Measurements from ENCODE around the gene PLXDC2.
"Not testable (repeated sequence)": the region's sequence is repeated elsewhere in the genome, so short reads cannot be mapped to it uniquely, and the experiment has no call there.

PLXDC2 gene

DNA sequence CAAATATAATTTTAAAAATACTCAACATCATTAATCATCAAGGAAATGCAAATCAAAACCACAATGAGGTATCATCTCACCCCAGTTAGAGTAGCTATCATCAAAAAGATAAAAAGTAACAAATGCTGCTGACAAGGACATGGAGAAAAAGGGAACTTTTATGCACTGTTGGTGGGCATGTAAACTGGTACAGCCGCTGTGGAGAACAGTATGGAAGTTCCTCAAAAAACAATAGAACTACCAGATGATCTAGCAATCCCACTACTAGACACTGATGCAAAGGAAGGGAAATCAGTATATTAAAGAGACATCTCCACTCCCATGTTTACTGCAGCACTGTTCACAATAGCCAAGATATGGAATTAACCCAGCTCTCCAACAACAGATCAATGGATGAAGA lies 384.5 kb downstream of the PLXDC2 start:
- no peak for DNase-seq (ENCODE audit: low spot score)

DNA sequence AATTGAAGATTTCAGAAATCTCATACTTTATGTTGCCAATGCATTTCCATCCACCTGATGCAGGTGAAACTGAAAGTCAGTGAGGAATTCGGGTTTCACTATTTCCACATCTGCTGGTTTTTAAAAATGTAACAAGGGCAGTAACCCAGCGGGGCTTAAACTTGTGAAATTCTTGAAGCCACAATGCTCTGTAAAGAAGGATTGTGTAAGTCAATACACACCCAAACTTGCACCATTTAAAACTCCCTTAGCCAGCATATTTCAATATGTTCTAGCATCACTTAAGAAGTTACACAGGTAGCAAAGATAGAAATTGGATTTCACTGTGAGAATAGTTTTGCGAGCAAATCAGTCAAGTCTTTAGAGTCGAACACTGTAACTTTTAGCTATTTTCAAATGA lies 386.1 kb downstream of the PLXDC2 start:
- DNase-seq (ENCODE audit: low spot score) = no peak

DNA sequence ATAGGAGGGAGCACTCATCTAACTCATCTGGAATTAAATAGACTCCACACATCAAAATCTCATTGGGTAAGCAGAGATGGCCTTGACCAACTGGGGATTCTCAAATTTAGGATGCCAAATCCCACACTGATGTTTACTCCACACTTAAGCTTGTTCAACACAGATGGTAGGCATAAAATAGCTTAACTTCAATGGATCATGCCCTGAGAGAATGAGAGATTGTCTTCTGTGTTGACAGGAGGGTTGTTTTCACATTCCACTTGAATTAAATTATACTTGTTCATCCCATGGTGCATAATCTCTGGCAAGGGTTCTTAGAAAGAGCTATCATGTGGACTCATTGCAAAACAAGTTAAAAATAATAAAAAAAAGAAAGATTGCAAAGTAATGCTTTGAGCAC lies 391.4 kb downstream of the PLXDC2 start:
- no peak for DNase-seq (ENCODE audit: low spot score)

DNA sequence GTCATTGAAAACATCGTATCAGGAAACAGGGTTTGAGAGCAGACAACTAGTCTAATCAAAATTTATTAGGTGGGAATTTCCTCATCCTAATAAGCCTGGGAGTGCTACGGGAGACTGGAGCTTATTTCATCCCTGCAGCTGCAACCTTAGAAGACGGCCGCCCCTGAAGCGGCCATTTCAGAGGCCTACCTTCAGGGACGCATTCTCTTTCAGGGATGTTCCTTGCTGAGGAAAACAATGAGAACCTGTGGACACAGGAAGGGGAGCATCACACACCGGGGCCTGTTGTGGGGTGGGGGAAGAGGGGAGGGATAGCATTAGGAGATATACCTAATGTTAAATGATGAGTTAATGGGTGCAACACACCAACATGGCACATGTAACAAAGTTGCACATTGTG lies 392.9 kb downstream of the PLXDC2 start:
- not testable (repeated sequence) for DNase-seq (ENCODE audit: low spot score)

DNA sequence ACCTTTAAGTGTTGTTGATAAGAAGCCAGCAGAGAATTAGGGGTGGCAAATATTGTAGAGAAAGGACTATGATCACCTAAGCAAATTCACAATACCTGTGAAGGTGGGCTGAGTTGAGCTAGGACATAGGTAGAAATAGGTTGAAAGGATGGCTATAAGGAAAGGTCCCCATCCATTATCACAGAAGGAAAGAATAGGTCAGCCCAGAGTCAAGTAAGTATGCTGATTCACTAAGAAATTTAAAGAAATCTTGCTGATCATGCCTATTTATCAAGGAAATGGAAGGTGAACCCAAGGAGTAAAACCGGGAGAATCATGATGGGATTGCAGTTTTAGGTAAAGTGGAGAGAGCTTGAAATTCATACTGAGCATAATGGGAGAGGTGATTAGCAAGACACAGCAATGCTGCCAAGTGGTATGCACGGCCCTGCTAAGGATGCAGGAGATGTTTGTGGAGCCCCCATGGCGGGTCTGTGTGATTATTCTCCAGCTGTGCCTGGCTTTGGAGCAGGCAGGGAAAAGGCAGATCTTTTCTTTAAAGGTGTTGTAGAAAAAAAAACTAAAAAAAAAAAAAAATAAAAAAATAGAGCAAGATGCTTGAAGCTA lies 399.4 kb downstream of the PLXDC2 start:
- DNase-seq (ENCODE audit: low spot score) = no peak

DNA sequence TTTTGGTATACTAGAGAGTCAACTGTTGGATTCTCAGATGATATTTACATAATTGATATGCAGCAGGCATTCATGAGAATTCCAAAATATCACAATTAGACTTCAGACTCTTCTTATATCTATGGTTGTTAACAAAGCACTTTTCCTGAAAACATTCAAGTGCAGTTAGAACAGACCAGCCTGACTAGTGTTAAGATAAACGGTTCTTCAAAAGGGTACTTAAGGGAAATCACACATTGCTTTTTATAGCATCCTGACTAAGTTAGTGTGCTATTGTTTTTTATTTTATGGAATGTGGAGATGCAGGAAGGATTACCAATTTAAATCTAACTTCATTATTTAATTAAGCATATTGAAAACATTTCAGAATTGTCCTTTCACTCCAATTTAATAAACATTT lies 405.1 kb downstream of the PLXDC2 start:
- no peak for DNase-seq (ENCODE audit: low spot score)

DNA sequence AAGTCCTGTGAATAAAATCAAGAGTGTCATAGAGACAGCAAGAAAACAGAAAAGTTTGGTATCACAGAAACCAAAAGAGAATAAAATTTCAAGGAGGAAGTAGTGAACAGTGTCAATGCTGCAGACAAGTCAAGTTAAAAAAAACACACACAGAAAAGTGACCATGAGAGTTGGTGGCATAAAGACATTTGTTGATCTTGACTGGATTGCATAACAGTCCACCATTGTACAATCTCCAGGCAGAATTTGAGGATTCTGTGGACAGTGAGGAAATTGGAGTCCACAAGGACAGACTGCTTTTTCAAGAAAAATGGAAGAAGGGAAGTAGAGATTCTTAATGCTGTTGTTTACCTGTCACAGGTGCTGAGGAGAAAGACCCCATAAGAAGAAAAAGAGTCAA lies 412.5 kb downstream of the PLXDC2 start:
- no peak for DNase-seq (ENCODE audit: low spot score)

DNA sequence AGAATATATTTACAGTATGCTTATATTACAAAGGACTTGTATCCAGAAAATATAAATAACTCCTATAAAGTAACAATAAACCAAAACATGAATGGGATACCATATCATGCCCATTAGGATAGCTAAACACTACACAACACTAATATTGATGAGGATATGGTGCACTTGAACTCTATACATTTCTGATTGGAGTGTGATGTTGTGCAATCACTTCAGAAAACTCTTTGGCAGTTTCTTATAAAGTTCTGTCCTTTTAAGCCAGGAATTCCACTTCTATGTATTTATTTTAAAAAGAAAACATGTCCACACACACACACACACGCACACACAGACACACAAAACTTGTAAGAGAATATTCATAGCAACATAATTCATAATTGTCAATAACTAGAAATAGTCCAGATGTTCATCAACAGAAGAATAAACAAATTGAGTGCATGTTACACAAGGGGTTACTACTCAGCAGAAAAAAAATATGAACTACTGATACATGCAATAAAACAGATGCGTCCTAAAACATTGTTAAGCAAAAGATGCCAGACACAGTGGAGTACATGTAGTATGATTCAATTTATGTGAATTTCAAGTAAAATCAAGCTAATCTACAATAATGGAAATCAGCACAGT lies 416.0 kb downstream of the PLXDC2 start:
- no peak for DNase-seq (ENCODE audit: low spot score)

DNA sequence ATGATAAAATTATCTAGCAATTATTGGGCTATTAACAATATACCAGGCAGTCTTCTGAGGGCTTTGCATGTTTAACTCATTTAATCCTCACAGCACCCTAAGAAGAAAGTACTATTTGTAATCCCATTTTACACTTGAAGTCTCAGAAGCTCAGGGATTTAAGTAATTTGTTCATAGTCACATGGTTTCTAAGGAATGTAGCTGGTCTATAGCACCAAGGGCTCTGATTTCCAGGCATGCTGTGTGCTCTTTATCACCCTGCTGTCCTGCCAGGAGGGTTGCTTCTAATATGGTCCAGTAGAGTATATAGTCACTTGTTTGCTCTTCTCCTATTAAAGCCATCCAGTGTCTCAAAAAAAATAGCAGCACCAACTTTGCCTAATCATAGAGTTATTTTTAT lies 417.2 kb downstream of the PLXDC2 start:
- DNase-seq (ENCODE audit: low spot score) = no peak

DNA sequence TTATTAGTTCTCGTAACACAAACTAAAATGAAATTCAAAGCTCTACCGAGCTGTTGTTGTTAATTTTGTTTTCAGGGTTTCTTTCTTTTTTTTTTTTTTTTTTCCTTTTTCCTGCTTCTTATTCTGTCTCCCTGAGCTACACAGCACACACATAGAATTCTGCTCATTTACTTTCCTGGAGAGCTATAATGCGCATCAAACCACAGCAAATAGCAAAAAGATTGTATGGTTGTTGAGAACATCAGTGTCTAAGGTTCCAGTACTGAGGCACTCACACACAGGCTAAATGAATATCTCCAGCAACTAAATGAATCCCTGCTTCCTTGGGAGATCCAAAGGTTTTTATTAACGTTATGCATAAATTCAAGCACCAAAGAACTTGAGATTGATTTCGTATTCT lies 418.3 kb downstream of the PLXDC2 start:
- DNase-seq (ENCODE audit: low spot score) = no peak

DNA sequence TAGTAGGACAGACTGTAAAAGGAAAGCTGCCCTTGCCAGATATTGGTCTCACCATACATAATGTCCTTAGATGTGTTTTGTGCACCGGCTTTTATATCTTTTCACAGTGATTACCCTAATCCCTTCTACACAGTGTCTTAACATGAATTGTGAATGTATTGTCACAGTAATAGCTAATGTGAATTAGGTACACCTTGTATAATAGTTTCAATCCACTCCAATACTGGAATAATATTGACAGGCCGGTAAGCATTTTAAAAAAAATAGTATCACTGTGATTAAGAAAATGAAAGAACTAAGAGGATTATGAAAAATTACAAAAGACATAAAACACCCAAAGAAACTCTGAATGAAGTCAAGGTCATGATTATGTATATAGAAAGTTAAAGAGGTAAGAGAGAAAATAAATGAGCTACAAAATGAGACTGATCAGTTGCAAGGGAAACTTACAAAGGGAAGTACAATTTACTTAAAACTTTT lies 420.9 kb downstream of the PLXDC2 start:
- no peak for DNase-seq (ENCODE audit: low spot score)

DNA sequence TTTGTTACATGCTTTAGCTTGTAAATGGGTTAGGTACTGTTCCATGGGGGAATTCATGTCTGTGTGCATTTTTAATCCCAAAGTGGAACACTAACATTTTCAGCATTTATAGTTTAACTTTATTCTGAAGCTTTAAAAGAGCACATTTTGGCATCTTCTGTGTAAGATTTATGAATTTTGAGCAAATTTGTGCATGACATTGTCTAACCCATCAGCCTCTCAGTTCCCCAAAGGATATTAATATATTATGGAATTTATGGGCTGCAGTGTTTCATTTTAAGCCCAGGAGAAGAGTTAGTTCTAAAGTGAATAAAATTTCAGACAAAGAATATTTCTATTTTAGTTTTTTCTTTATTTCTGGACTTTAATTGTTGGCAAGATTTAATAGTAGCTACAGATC lies 421.4 kb downstream of the PLXDC2 start:
- DNase-seq (ENCODE audit: low spot score) = no peak

DNA sequence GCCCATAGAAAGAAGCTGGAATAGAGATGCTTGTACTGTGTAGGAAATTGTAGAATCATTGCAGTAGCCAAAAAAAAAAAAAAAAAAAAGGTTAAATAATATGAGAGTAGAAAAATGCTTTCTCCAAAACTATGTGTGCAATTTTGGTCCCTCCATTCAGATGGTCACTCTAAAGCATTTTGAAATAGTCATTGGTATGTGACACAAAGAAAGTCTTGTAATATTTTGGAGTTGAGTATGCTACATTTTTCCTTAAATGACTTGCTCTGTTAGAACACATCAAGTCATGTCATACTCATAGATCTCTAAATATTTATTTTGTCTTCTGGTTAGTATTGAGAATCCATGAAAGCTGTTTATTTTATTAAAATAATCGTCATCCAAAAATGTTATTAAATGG lies 424.4 kb downstream of the PLXDC2 start:
- no peak for DNase-seq (ENCODE audit: low spot score)

DNA sequence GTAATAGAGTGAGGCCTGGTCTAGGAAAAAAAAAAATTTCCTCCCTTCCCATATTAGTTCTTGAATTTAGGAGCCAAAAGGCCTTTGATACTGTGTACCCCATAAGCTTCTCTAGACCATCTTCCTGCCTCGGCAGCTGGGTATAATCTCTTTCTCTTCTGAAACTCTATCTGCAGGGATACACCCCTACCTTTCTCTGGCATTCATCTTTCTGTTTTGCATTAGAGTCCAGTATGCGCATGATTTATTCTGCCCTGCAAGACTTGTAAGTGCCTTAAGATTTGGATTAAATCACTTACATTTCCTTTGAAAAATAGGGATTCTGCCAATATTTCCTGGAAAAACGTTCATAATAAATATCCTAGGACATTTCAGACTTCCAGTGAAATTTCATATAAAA lies 431.2 kb downstream of the PLXDC2 start:
- DNase-seq (ENCODE audit: low spot score) = no peak

DNA sequence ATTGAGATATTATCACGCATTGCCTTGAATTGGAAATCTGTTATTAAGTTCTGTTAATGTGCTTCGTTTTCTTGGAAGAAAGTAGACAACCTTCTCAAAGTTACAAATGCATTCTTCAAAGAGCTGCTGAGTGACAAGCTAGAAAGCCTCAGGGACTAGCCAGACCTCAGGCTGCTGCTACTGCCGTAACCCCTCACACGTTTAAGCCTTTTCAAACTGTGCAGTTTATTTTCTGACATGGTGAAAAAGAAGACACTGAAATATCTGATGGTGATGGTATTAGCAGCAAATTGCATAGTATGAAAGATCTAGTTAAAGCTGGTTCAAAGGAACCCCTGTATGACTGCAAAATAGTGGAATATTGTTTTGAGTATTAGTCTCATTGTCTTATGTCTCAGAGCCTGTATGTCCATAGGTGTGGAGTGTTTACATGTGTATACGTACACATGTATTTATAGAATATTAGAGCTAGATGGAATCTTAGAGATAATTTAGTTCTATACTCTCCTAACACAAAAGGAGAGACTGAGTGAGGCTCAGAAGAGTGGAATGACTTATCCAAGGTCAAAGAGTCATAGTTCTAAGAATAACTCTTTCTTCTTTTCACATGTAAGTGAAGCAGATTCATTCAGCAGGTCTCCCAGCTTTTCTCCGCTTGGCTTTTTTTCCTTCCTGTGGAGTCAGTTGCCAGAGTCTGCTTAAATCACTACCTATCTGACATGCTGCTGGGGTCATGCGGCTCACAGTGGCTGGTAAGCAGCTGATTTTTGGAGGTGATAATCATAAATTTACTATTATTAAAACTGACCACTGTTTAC lies 431.9 kb downstream of the PLXDC2 start:
- no peak for DNase-seq (ENCODE audit: low spot score)

DNA sequence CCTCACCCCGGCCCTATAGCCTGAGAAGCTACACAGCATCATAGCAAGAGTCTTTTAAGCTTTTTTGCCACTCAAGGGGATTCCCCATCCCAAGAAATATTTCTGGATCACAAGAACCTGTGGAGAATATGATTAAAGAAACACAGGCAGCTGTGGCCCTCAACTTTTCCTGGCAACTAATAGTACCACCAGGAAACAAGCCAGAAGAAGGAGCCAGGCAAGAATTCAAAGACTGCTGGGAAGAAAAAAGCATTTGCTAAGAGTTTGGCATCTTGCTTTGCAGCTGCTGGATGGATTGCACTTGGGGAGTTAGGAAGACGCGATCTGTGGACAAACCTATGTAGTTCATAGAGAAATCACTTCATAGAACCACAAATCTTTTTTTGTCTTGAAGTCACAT lies 437.8 kb downstream of the PLXDC2 start:
- DNase-seq (ENCODE audit: low spot score) = no peak

DNA sequence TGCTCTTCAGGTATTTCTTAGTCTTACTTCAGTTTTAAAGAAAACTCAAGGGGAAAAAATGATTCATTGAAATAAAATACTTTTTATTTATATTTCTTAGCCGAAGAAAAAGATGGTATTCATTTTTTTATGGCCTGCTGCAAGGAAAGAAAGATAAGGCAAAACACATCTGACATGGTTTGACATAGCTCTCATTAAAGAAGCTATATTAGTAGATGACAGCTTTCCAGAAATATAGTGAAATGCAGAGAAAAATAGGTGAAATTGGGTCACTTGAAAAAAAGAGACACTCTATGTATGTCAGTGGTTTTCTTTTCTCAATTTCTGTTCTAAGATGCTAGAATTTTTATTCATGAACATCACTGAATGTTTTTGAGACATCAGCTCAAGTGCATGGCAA lies 438.3 kb downstream of the PLXDC2 start:
- no peak for DNase-seq (ENCODE audit: low spot score)

DNA sequence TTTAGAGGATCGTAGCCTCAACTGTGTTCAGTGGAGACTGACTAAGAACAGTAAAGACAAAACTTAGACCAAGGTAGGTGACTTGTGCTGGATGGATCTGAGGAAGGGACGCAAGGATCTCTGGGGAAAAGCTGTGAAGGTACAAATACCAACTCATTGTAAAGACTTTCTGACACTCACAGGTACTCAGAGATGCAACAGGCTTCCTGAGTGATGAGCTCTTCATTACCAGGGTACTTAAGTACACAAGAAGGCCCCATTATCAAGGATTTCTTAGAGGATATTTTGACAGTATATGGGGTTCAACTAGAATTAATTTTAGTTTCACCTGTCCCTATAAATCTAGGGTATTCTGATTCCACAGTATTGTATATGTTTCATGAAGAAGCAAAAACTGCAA lies 440.7 kb downstream of the PLXDC2 start:
- DNase-seq (ENCODE audit: low spot score) = no peak

DNA sequence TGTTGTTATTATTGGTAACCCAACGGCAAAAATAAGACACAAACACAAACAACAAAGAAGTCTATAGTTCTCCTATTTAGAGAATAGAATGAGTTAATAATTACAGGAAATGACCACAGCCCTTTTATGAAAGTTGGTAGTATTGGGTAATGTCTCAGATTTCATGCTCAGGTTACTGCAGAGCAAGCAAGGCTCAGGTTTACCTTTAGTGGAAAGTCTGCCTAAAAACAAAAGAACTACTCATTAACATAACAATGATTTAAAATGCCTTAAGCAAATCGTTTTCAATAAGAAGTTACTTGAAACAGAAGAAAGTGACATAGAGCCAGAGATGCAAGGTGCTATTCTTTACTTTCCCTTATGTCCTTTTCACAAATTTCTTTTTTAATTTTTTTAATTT lies 441.2 kb downstream of the PLXDC2 start:
- DNase-seq (ENCODE audit: low spot score) = no peak

DNA sequence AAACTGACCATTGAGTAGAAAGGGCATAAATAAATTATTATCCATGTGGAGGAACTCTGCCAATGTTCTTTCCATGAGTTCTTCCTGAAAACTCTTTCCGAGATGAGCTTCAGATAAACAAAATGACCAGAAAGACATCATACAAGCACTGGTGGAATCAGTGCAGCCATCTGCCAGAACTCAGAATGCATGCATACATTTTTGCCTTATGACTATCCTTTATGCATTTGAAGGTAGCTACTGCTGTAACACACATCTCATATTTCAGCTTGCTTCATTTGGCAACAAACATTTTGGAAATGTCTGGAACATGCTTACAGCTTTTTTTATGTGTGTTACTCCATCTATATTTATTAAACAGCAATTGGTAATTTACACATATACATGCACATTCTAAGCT lies 448.9 kb downstream of the PLXDC2 start:
- DNase-seq (ENCODE audit: low spot score) = no peak

DNA sequence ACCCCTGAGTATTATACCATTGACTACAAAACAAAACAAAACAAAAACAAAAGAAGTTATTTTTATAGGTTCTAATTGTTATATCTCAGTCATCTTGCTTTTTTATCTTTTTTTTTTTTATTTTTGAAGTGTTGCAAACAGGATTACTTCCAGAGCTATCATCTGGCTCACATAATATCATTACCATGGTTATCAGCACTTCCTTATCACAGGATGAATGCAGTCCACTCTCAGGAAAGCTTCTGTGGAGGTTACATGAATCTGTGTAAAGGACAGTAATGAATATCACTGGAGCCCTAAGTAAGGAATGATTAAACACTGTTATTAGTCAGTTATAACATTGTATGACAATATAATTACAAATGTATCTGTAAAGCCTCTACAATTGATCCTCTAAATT lies 451.5 kb downstream of the PLXDC2 start:
- no peak for DNase-seq (ENCODE audit: low spot score)

DNA sequence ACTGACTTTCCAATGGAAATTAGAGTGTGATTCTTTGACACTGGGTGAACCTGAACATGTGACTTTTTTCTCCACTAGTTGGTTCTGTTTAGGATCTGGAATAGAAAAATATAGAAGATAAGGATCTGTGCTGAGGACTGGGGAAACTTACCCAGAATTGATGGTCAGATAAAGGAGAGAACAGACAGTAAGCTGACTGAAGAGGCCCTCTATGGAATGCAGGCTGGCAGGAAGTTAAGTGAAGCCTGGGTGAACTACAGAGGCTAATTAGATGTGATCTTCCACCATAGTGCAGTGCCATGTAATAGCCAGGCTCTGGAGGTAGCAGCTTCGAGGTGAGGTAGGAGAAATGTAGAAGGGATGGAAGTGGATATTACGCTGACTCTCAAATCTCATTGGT lies 455.3 kb downstream of the PLXDC2 start:
- DNase-seq (ENCODE audit: low spot score) = no peak

DNA sequence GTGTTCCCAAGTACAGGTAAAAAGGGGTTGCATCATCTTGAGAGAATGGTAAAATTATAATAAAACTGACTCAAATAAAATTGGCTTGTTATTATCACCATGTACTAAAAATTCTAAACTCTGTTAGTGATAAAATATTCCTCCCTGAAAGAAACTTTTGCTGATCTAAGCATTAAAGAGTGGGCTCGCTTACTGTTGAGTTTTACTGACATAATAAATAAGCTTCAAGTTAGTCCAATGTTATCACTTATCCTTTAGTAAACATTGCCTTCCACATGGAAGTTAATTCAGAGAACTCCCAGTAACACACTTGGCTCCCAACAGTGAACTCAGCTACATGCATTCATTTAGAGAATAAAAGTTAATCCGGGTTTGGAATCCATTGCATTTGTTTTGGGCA lies 456.4 kb downstream of the PLXDC2 start:
- DNase-seq (ENCODE audit: low spot score) = no peak

All from CD4-positive, alpha-beta T cell treated with Interleukin-6 at 100 ng/mL for 8 hours (primary cell).